KBM-7 (cell line): Measurements from ENCODE around the gene VPS11.

ENCODE experiments used
- DNase-seq: peaks from one replicate; pipeline ENCODE4 v3.0.0-alpha.2; 2015
- in situ Hi-C: fragments of 300-500 bp; cut with MboI; formaldehyde crosslinking; loops from 2 replicates; pipeline ENCODE4 v1.14.3; 2020; ENCODE audit warnings: low sequenced_read_pairs, low pct_unique_long_range_greater_than_20kb, mixed read lengths

The VPS11 gene

DNA sequence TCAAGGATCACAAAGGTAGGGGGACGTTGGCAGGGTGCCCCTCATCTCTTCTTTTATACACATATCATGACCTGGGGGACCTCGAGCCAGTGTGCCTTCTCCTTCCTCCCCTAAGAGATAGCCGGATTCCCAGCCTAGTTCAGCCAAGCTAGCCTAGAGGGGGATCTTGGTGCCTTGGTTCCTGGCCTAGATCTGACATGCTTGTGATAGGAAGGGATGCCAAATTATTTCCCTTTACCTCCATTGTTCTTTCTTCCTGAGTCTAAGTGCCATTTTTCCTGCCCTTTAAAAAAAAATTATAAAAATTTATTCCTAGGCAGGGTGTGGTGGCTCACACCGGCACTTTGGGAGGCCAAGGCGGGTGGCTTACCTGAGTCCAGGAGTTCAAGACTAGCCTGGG, 46.7 kb downstream of the VPS11 start:
- in situ Hi-C loops = no loop called here
- DNase-seq = no peak

DNA sequence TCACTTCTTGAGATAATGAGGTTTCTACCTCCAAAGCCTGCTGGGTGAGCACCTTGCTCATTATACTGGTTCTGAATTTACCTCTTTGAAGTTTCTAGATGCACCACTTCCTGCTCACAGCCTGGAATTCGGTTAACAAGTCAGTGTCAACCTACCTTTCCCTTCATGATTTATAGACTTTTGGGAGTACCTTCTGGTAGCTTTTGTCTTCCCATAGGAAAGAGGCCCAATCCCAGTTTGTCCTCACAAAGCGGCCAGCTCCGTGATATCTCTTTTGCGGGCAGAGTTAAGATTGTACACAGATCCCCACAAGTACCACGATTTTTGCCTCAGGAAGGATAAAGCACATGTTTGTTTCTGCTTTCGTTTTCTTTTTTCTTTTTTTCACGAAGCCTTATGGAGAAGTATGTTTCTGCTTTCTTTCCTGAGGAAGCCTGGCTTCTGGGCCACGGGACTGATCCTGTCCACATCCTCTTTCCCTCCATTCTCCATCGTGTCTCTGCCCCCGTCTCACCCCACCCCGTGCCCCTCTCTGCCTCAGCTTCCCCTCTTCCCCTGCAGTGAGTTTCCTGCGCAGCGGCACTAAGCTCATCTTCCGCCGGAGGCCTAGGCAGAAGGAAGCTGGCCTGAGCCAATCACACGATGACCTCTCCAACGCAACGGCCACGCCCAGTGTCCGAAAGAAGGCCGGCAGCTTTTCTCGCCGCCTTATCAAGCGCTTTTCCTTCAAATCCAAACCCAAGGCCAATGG, 48.0 kb downstream of the VPS11 start:
- in situ Hi-C loops = no loop called here
- DNase-seq = no peak

DNA sequence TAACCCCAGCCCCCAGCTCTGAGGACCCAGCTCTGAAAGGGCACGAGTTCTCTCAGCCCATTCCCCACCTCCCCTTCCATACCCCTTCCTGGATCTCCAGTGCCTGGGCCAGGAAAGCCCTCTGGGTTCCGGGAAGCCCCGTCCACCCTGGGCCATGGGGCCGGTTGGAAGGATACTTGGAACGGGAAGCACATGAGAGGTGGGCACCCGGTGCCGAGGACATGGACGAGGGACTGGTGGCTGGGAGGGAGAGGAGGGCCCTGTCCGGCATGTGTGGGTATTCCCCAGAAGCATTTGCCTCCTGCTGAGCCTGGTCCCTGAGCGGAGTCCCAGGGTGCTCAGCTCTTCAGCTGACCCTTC, 48.6 kb downstream of the VPS11 start:
- no peak for DNase-seq
- in situ Hi-C loops = no loop called here

DNA sequence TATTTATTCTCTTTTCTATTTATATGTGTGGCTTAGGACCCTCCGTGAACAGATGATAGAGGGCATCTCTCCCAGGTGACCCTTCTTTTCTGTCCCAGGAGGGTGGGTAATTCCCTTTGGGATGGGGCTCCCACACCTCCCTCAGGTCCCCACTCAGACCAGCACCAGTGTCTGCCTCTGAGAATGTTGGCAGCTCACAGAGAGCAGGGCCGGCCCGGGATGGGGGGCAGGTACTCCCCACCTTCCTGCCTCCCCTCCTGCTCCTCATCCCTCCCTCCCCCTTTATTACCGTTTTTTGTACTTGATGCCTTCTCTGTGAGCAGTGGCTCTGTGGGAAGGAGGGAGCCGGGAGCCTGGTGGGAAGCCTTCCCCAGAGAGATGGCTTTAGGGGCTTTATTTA, 49.0 kb downstream of the VPS11 start:
- DNase-seq = no peak
- in situ Hi-C loops = no loop called here

DNA sequence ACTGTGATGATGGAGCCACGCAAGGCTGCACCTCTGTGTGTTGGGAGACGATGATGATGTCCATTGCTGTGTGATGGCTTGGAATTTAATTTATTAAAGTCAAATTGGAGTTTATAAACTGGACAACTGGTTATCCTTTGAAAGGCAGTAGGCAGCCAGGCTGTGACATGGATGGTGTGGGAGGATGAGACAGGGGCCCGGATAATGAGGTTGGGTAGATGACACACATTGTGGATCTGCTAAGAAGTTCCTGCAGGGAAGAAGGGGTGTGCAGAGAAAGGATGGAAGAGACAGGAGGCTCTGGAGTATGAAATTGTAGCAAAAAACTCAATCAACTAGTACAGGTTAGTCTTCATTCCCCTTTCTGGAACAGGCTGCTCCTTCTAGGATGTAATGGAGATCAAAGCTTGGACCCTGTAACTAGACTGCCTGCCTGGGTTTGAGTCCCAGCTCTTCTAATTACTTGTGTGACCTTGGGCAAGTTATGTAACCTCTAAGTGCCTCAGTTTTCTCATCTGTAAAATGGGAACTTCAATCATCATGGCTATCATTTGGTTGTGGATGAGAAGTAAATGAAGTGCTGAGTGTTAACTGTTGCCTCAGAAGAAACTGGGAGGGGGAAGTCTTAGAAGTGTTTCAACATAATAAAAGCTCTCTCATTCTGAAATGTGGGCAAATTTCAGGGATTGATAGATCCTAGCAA, 49.5 kb downstream of the VPS11 start:
- DNase-seq = no peak
- in situ Hi-C loops = no loop called here

DNA sequence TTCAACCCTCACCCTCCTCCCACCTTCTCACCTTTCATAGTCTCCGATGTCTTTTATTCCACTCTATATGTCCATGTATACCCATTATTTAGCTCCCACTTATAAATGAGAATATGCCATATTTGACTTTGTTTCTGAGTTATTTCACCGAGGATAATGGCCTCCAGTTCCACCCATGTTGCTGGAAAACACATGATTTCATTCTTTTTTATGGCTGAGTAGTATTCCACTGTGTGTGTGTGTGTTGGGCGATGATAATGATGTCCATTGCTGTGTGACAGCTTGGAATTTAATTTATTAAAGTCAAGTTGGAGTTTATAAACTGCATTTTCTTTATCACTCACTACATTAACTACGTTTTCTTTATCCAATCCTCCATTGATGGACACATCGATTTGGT, 50.6 kb downstream of the VPS11 start:
- DNase-seq = no peak
- in situ Hi-C loops = no loop called here

DNA sequence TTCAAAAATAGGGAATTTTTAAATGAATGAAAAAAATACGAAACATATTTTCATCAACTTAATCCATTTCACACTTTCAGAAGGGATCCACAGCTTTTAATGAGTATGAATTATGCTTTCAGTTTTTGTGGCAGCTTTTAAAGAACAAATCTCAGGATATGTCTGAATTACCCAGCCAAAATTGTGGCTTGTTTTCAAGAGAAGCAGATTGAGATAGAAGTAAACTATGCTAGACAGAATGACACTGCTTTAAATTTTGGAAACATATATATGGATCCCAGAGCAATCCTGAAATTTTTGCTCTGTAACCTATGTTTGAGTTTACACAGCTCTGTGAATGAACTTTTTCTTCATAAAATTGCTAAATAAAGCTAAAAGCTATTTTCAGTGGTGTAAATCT, 51.3 kb downstream of the VPS11 start:
- in situ Hi-C loops = no loop called here
- DNase-seq = no peak

DNA sequence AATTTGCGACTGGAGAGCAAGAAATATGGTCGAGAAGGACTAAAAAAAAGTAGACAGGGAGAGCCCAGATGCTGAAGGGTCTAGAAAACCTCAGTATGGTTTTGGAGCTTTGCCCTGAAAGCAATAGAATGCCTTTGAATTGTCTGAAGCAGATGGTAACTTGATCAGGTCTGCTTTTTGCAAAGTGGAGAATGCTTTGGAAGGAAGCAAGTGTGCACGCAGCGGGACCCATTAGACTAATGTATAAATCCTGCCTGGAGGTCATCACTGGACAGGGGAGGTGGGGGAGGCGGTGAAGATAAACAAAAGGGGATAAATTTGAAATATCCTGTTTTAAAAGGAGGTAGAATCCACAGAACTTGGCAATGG, 53.0 kb downstream of the VPS11 start:
- no peak for DNase-seq
- in situ Hi-C loops = no loop called here

DNA sequence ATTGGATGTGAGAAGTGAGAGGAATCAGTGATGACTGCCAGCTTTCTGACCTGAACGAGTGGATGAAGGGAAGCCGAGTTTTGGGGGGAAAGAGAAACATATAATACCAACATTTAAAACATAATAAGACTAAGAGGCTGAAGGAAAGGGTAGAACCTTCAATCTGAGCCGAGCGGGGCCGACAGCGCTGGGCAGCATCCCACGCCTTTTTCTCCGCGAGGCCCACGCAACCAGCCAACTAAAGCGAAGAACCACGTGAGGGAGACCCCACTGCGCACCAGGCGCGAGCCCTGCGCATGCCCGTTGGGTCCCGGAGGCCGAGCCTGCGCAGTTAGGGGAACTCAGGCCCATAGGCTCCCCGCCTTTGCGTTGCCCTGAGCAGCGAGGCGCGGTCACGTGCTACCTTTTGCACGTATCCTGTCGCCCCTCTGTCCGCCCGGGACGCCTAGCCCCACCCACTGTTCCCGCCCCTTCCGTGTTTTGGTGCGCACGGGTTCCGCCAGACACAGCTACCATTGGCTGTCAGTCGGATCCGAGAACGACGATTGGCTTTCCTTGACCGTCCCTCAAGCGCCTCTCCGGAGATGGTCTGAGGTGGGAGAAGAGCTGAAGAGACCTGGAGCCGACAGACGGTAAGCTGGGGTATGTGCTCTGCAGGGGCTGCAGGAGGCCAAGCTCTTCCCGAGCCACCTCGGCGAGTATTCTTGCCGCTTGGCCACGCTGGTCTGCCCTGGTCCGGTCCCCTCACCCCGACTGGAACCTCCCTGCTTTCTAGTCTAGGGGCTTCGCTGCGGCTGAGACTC, 53.6 kb downstream of the VPS11 start, which contains the start of gene HINFP:
HINFP (plus strand) TSS at position 573 of the 803 bp plus-strand sequence. CDS start 5,365 bp downstream, outside the sequence.
- in situ Hi-C loops = no loop called here

DNA sequence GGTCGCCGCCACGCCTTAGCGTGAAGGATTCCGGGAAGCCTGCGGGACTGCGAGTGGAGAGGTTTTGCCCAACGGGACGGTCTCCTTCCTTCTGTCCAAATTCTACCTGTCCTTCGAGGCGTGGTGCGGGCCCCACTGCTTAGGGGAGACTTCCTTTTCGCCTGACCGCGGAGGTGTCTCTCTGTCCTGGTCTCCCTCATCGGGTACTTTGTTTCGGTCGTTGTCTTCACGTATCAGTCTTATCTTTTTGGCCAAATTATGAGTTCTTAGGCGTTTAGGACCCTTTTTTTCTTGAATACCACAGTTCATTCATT, 54.1 kb downstream of the VPS11 start:
- in situ Hi-C loops = no loop called here
- DNase-seq = no peak

More for the DNA sequence above, 53.6 kb downstream of the VPS11 start, which contains the start of gene HINFP:
- peak; percentile 99 for DNase-seq

DNA sequence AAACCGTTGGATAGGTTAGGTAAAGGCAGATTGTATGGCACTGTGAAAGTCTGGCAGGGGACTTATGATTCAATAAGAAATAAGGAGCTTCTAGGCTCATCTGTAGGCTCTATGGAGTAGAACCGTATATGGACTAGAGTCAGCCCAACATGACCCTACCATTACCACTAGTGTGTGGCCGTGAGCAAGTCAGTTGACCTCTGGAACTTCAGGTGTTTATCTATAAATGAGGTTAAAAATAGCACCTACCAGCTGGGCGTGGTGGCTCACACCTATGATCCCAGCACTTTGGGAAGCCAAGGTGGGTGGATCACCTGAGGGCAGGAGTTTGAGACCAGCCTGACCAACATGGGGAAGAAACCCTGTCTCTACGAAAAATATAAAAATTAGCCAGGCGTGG, 58.2 kb downstream of the VPS11 start:
- DNase-seq = no peak
- in situ Hi-C loops = no loop called here

DNA sequence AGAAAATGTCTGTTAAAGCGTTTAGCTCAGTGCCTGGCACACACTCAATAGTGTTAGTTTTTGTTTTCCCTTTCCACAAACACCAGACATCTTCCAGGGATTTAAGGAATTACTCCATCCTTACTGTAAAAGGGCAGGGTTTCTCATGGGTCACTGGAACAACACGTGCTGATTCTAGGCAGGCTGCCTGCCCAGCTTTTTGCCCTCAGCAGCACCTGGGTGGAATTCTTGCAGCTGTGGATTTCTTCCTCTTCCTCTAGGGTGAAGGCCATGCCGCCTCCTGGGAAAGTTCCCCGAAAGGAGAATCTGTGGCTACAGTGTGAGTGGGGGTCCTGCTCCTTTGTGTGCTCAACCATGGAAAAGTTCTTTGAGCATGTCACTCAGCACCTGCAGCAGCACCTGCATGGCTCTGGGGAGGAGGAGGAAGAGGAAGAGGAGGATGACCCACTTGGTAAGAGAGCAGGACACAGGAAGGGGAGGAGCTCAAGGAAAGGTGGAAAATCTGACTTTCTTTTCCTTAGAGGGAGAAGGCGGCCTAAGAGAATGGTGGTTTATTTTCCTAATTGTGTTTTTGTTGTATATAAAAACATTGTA, 59.2 kb downstream of the VPS11 start:
- DNase-seq = no peak
- in situ Hi-C loops = no loop called here

DNA sequence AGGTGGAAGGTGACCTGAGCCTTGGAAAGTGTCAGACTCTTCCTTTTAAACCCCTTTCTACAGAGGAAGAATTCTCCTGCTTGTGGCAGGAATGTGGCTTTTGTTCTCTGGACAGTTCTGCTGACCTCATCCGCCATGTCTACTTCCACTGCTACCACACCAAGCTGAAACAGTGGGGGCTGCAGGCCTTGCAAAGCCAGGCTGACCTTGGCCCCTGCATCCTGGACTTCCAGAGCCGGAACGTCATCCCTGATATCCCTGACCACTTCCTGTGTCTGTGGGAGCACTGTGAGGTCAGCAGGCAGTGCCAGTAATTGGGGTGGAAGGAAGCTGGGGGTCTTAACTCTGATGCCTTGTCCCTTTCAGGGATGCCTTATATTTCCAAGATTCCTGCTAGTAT, 63.0 kb downstream of the VPS11 start:
- in situ Hi-C loops = no loop called here
- DNase-seq = no peak
